GM15510 (cell line): ENCODE results near the gene ELOVL3.

Experiments used
- POLR2A ChIP-seq: IDR thresholded peaks from 3 replicates; pipeline ENCODE4 v1.6.1; 2011; ENCODE audit warnings: borderline replicate concordance; ENCODE audit not compliant: insufficient read length; ENCODE audit errors: extremely low read depth

Gene ELOVL3

GRCh38 chr10:102266670-102267069 lies 40.6 kb downstream of the ELOVL3 start:
- TF ChIP-seq POLR2A, result no peak

GRCh38 chr10:102267748-102268147 lies 41.6 kb downstream of the ELOVL3 start:
- no peak for TF ChIP-seq POLR2A

DNA sequence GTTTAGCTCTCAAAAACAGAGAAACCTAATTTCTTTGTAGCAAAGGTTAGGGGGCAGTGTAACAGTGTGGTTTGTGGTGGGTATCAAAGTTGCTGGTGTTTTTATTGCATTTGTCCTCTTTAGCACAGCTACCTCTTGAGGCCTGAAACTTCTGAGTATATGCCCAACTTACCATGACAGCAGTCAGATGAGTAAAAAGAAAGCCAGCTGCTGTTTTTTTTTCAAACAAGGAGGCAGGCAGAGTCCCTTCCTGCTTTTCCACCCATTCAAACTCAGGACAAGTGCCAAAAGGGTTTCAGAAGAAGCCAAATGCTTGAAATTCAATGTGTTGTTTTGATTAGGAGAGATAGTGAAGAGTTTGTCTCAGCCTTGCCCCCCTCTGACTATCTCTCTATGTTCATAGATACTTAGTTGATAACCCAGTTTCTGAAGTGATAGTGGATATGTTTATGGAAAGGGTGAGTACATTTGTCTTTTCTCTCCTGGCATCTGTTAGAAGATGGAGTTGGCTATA lies 42.3 kb downstream of the ELOVL3 start:
- no peak for TF ChIP-seq POLR2A

DNA sequence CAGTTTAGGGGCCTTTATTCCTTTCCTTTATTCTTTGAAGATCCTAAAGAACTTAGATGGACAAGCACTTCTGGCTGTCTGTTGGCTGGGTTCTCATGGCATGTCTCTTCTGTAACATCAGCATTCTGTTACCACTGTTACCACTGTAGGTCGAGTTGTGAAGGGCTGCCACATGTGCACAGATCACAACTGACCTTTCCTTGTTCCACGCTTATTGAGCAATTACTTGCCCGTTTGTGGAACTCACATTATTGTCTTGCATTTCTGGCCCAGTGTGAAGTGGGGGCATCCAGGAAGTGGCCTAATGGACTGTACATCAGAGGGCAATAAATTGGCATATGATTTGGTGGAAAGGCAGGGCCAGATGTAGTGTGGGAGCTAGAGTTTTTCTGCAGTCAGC lies 42.9 kb downstream of the ELOVL3 start:
- no peak for TF ChIP-seq POLR2A

GRCh38 chr10:102274062-102274461 lies 48.0 kb downstream of the ELOVL3 start:
- TF ChIP-seq POLR2A, result no peak

DNA sequence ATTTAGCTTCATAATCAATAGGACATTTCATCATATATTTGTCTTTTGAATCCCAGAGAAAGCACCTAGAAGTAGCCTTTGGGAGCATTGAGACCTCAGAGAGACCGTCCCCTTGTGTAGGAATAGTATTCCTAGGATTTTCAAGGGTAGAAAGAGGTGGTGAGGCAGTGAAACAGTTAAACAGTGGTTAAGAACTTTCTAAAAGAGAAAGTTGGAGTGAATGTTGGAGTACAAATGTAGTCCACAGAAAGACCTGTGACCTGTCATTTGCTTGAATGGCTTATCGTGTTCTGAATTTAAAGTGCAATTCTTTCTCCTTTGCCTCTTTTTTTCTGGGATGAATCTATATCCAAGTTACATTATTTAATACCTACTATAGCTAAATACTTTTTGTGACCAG lies 49.2 kb downstream of the ELOVL3 start:
- TF ChIP-seq POLR2A, result no peak

DNA sequence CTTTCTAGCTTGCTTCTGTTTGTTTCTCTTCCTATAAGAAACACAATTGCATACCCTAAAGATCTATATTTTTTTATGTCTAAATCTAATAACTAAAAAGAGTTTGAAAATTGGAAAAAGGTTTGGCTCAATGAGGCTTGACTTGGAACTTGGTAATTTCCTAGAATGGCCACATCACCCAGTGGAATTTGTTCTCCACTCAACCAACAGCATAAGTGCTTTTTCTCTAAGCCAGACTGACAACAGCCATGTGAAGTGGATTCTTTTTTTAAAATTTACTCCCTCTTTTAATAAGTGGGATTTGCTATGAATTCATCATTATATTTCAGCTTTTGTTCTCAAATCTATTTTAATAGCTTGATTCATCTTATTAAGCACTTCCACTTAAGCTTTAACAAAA lies 53.0 kb downstream of the ELOVL3 start:
- TF ChIP-seq POLR2A, result no peak
